GM18511 (cell line): ENCODE results near the gene LHX5.

ENCODE experiments used
- ATAC-seq: cut with Tn5 transposase; IDR thresholded peaks from one replicate; pipeline ENCODE4 v1.9.1; 2021; ENCODE audit warnings: mild to moderate bottlenecking, moderate library complexity; ENCODE audit not compliant: unreplicated experiment

Gene LHX5

GRCh38 chr12:113466454-113467141 is 5.1 kb downstream of the LHX5 start:
- ATAC-seq: no peak

- ATAC-seq: no peak
Observed at GRCh38 chr12:113465808-113466453, 5.7 kb downstream of the LHX5 start.

- ATAC-seq: no peak
Observed at GRCh38 chr12:113464852-113465719, 6.6 kb downstream of the LHX5 start.

- no peak for ATAC-seq
Observed at GRCh38 chr12:113464452-113464775, 7.3 kb downstream of the LHX5 start.

GRCh38 chr12:113463746-113464451 is 7.8 kb downstream of the LHX5 start:
- no peak for ATAC-seq

GRCh38 chr12:113462998-113463745 is 8.5 kb downstream of the LHX5 start:
- no peak for ATAC-seq

GRCh38 chr12:113462117-113462774 is 9.4 kb downstream of the LHX5 start:
- no peak for ATAC-seq

GRCh38 chr12:113461666-113462065 is 10.0 kb downstream of the LHX5 start:
- ATAC-seq: no peak

GRCh38 chr12:113459981-113460380 is 11.7 kb downstream of the LHX5 start:
- no peak for ATAC-seq

- ATAC-seq: no peak
Observed at GRCh38 chr12:113457710-113458109, 14.0 kb downstream of the LHX5 start.

- no peak for ATAC-seq
Observed at GRCh38 chr12:113457185-113457584, 14.5 kb downstream of the LHX5 start.

- ATAC-seq: no peak
Observed at GRCh38 chr12:113456761-113457160, 14.9 kb downstream of the LHX5 start.

GRCh38 chr12:113456199-113456598 is 15.5 kb downstream of the LHX5 start:
- no peak for ATAC-seq

GRCh38 chr12:113453330-113453729 is 18.3 kb downstream of the LHX5 start:
- ATAC-seq: no peak

GRCh38 chr12:113452458-113452857 is 19.2 kb downstream of the LHX5 start:
- ATAC-seq: no peak

GRCh38 chr12:113449839-113450238 is 21.8 kb downstream of the LHX5 start:
- no peak for ATAC-seq

GRCh38 chr12:113449299-113449698 is 22.4 kb downstream of the LHX5 start:
- no peak for ATAC-seq

- no peak for ATAC-seq
Observed at GRCh38 chr12:113448873-113449272, 22.8 kb downstream of the LHX5 start.

GRCh38 chr12:113445544-113446171 is 26.0 kb downstream of the LHX5 start:
- ATAC-seq: no peak
